SK-N-SH (cell line): ENCODE measurements around the gene CFAP58.

ENCODE experiments used
- EP300 ChIP-seq, 2 experiments: IDR thresholded peaks; 2 replicates each; pipeline versions ENCODE4 v1.4.0 to v1.6.1; 2012; ENCODE audit warnings: borderline replicate concordance in 1 of 2, low read depth in 1 of 2, low read length in 1 of 2
- EZH2phosphoT487 ChIP-seq: fragments of 200-600 bp; sonication (generic); IDR thresholded peaks from 2 replicates; pipeline ENCODE4 v1.6.1; 2017; ENCODE audit warnings: low read depth, mixed run types, mild to moderate bottlenecking, antibody characterized with exemption, moderate library complexity, borderline replicate concordance
- FOXM1 ChIP-seq: IDR thresholded peaks from 2 replicates; pipeline ENCODE4 v1.4.0; 2012; ENCODE audit warnings: low read depth, mild to moderate bottlenecking
- PBX3 ChIP-seq: IDR thresholded peaks from 2 replicates; pipeline ENCODE4; 2012
- RAD21 ChIP-seq: IDR thresholded peaks from 2 replicates; pipeline ENCODE4 v1.6.1; 2012; ENCODE audit warnings: mild to moderate bottlenecking, low read length
- RCOR1 ChIP-seq: fragments of 150-350 bp; IDR thresholded peaks from 2 replicates; pipeline ENCODE4 v1.6.1; 2017; ENCODE audit warnings: antibody characterized with exemption, low read length
- RXRA ChIP-seq: IDR thresholded peaks from 2 replicates; pipeline ENCODE4 v1.4.0; 2012; ENCODE audit warnings: low read depth, mild to moderate bottlenecking, borderline replicate concordance
- TAF1 ChIP-seq: IDR thresholded peaks from 2 replicates; pipeline ENCODE4 v1.6.1; 2012; ENCODE audit warnings: low read depth, mild to moderate bottlenecking, low read length, moderate library complexity, borderline replicate concordance
- TCF12 ChIP-seq: IDR thresholded peaks from 2 replicates; pipeline ENCODE4 v1.4.0; 2012
- TF ChIP-seq, protein P1 (sequence below): fragments of 200-600 bp; sonication (generic); IDR thresholded peaks from 2 replicates; pipeline ENCODE4 v1.6.1; 2017; ENCODE audit warnings: antibody characterized with exemption, mild to moderate bottlenecking, moderate library complexity
- TF ChIP-seq, protein P2 (sequence below): IDR thresholded peaks from 2 replicates; pipeline ENCODE4 v1.4.0; 2012; ENCODE audit warnings: low read depth
- TF ChIP-seq, protein P3 (sequence below): IDR thresholded peaks from 2 replicates; pipeline ENCODE4 v1.6.1; 2012; ENCODE audit warnings: mild to moderate bottlenecking, low read depth, low read length, moderate library complexity

- TF ChIP-seq, protein P1, sequence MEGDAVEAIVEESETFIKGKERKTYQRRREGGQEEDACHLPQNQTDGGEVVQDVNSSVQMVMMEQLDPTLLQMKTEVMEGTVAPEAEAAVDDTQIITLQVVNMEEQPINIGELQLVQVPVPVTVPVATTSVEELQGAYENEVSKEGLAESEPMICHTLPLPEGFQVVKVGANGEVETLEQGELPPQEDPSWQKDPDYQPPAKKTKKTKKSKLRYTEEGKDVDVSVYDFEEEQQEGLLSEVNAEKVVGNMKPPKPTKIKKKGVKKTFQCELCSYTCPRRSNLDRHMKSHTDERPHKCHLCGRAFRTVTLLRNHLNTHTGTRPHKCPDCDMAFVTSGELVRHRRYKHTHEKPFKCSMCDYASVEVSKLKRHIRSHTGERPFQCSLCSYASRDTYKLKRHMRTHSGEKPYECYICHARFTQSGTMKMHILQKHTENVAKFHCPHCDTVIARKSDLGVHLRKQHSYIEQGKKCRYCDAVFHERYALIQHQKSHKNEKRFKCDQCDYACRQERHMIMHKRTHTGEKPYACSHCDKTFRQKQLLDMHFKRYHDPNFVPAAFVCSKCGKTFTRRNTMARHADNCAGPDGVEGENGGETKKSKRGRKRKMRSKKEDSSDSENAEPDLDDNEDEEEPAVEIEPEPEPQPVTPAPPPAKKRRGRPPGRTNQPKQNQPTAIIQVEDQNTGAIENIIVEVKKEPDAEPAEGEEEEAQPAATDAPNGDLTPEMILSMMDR, result no peak
- no peak for TF ChIP-seq PBX3
- no peak for TF ChIP-seq EP300 (IDR thresholded peaks at IDR 0.05; ENCODE audit: borderline replicate concordance in 1 of 2, low read depth in 1 of 2, low read length in 1 of 2)
- TF ChIP-seq RXRA, result no peak
- no peak for TF ChIP-seq RAD21
- no peak for TF ChIP-seq FOXM1
- no peak for TF ChIP-seq TCF12
- TF ChIP-seq TAF1, result no peak
- TF ChIP-seq, protein P2, sequence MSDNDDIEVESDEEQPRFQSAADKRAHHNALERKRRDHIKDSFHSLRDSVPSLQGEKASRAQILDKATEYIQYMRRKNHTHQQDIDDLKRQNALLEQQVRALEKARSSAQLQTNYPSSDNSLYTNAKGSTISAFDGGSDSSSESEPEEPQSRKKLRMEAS, result no peak
- TF ChIP-seq RCOR1, result no peak
- no peak for TF ChIP-seq EZH2phosphoT487
- TF ChIP-seq, protein P3, sequence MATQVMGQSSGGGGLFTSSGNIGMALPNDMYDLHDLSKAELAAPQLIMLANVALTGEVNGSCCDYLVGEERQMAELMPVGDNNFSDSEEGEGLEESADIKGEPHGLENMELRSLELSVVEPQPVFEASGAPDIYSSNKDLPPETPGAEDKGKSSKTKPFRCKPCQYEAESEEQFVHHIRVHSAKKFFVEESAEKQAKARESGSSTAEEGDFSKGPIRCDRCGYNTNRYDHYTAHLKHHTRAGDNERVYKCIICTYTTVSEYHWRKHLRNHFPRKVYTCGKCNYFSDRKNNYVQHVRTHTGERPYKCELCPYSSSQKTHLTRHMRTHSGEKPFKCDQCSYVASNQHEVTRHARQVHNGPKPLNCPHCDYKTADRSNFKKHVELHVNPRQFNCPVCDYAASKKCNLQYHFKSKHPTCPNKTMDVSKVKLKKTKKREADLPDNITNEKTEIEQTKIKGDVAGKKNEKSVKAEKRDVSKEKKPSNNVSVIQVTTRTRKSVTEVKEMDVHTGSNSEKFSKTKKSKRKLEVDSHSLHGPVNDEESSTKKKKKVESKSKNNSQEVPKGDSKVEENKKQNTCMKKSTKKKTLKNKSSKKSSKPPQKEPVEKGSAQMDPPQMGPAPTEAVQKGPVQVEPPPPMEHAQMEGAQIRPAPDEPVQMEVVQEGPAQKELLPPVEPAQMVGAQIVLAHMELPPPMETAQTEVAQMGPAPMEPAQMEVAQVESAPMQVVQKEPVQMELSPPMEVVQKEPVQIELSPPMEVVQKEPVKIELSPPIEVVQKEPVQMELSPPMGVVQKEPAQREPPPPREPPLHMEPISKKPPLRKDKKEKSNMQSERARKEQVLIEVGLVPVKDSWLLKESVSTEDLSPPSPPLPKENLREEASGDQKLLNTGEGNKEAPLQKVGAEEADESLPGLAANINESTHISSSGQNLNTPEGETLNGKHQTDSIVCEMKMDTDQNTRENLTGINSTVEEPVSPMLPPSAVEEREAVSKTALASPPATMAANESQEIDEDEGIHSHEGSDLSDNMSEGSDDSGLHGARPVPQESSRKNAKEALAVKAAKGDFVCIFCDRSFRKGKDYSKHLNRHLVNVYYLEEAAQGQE, result no peak
These were observed 32.4 kb upstream of the CFAP58 start for GRCh38 chr10:104321226-104321625.
